Keratinocyte (primary cell): ENCODE data around the gene PCARE.

Source experiments
- EZH2 ChIP-seq: IDR thresholded peaks from one replicate; pipeline ENCODE4 v1.6.1; 2012; ENCODE audit warnings: inconsistent platforms, mild to moderate bottlenecking, low read length, moderate library complexity
- TF ChIP-seq, protein P1 (sequence below), 3 experiments: IDR thresholded peaks in 1 of 3; conservative IDR thresholded peaks in 1 of 3; optimal IDR thresholded peaks in 1 of 3; 2 replicates in 2 of 3; 3 replicates in 1 of 3; pipeline versions ENCODE3 to v1.5.1; 2011; ENCODE audit warnings: low read length in 3 of 3, mild to moderate bottlenecking in 3 of 3, moderate library complexity in 2 of 3, control low read depth in 1 of 3, inconsistent platforms in 1 of 3; ENCODE audit not compliant: insufficient read depth in 2 of 3; ENCODE audit errors: extremely low read depth in 1 of 3

DNA sequence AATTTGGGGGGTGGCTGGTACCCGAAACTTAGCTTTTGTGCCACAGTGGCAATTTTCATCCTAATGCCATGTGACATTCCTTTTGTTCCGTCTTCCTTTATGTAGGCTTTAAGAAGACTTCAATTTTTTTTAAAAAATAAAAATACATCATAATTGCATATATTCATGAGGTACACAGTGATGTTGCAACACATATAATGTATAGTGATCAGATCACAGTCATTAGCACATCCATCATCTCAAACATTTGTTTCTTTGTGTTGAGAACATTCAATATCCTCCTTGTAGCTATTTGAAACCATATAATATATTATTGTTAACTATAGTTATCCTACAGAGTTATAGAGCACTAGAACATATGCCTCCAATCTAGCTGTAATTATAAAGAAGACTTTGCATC, 34.9 kb upstream of the PCARE start:
- TF ChIP-seq, protein P1, sequence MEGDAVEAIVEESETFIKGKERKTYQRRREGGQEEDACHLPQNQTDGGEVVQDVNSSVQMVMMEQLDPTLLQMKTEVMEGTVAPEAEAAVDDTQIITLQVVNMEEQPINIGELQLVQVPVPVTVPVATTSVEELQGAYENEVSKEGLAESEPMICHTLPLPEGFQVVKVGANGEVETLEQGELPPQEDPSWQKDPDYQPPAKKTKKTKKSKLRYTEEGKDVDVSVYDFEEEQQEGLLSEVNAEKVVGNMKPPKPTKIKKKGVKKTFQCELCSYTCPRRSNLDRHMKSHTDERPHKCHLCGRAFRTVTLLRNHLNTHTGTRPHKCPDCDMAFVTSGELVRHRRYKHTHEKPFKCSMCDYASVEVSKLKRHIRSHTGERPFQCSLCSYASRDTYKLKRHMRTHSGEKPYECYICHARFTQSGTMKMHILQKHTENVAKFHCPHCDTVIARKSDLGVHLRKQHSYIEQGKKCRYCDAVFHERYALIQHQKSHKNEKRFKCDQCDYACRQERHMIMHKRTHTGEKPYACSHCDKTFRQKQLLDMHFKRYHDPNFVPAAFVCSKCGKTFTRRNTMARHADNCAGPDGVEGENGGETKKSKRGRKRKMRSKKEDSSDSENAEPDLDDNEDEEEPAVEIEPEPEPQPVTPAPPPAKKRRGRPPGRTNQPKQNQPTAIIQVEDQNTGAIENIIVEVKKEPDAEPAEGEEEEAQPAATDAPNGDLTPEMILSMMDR (optimal IDR thresholded peaks at IDR 0.05 in 1 of 3, IDR thresholded peaks at IDR 0.05 in 1 of 3, conservative IDR thresholded peaks at IDR 0.05 in 1 of 3; ENCODE audit: extremely low read depth in 1 of 3, insufficient read depth in 2 of 3, low read length in 3 of 3) = no peak
- no peak for TF ChIP-seq EZH2
